GM19025 (cell line): ENCODE data around the gene ZNF732.
"Not testable (repeated sequence)": the region's sequence is repeated elsewhere in the genome, so short reads cannot be mapped to it uniquely, and the experiment has no call there.

Experiments used
- ATAC-seq: cut with Tn5 transposase; IDR thresholded peaks from one replicate; pipeline ENCODE4 v1.9.1; 2021; ENCODE audit warnings: mild to moderate bottlenecking, low read depth, moderate library complexity; ENCODE audit not compliant: unreplicated experiment

ZNF732 gene

GRCh38 chr4:256492-256891, 48.8 kb downstream of the ZNF732 start:
- ATAC-seq, result no peak

- no peak for ATAC-seq
These were observed 51.1 kb downstream of the ZNF732 start for GRCh38 chr4:253936-254756.

- no peak for ATAC-seq
These were observed 53.1 kb downstream of the ZNF732 start for GRCh38 chr4:252065-252601.

- no peak for ATAC-seq
These were observed 60.8 kb downstream of the ZNF732 start for GRCh38 chr4:244471-244870.

- no peak for ATAC-seq
These were observed 61.8 kb downstream of the ZNF732 start for GRCh38 chr4:243426-243825.

- peak; percentile 78 for ATAC-seq
These were observed 63.0 kb downstream of the ZNF732 start for GRCh38 chr4:242121-242848.

- ATAC-seq, result not testable (repeated sequence)
These were observed 63.9 kb downstream of the ZNF732 start for GRCh38 chr4:241411-241810.

GRCh38 chr4:236028-236427, 69.2 kb downstream of the ZNF732 start:
- ATAC-seq, result no peak

- no peak for ATAC-seq
These were observed 71.1 kb downstream of the ZNF732 start for GRCh38 chr4:234178-234577.

- no peak for ATAC-seq
These were observed 81.3 kb downstream of the ZNF732 start for GRCh38 chr4:223913-224497.
